ENCODE results near the gene MAPK8IP2.
"Not testable (repeated sequence)": the region's sequence is repeated elsewhere in the genome, so short reads cannot be mapped to it uniquely, and the experiment has no call there.

GRCh38 chr22:50654664-50655063, 54.1 kb downstream of the MAPK8IP2 start:
- TF ChIP-seq, protein P1, sequence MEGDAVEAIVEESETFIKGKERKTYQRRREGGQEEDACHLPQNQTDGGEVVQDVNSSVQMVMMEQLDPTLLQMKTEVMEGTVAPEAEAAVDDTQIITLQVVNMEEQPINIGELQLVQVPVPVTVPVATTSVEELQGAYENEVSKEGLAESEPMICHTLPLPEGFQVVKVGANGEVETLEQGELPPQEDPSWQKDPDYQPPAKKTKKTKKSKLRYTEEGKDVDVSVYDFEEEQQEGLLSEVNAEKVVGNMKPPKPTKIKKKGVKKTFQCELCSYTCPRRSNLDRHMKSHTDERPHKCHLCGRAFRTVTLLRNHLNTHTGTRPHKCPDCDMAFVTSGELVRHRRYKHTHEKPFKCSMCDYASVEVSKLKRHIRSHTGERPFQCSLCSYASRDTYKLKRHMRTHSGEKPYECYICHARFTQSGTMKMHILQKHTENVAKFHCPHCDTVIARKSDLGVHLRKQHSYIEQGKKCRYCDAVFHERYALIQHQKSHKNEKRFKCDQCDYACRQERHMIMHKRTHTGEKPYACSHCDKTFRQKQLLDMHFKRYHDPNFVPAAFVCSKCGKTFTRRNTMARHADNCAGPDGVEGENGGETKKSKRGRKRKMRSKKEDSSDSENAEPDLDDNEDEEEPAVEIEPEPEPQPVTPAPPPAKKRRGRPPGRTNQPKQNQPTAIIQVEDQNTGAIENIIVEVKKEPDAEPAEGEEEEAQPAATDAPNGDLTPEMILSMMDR (IDR thresholded peaks at IDR 0.05) = not testable (repeated sequence)
- not testable (repeated sequence) for TF ChIP-seq POLR2A (IDR thresholded peaks at IDR 0.05)
